Fibroblast of lung (primary cell): Measurements from ENCODE around the gene ZNF808.
"Not testable (repeated sequence)": the region's sequence is repeated elsewhere in the genome, so short reads cannot be mapped to it uniquely, and the experiment has no call there.

Experiments
- EZH2 ChIP-seq: IDR thresholded peaks from 2 replicates; pipeline ENCODE4 v1.5.1; 2012; ENCODE audit warnings: low read length, control low read depth, mild to moderate bottlenecking; ENCODE audit errors: missing control alignments
- TF ChIP-seq, protein P1 (sequence below), 2 donors: IDR thresholded peaks in 1 of 2; conservative IDR thresholded peaks in 1 of 2; 1 replicate in 1 of 2; 2 replicates in 1 of 2; pipeline ENCODE4 v1.5.1; 2011 to 2012; ENCODE audit warnings: low read length in 2 of 2, control low read depth in 1 of 2, inconsistent platforms in 1 of 2, low read depth in 1 of 2, mild to moderate bottlenecking in 1 of 2

- TF ChIP-seq EZH2: not testable (repeated sequence)
- TF ChIP-seq, protein P1, sequence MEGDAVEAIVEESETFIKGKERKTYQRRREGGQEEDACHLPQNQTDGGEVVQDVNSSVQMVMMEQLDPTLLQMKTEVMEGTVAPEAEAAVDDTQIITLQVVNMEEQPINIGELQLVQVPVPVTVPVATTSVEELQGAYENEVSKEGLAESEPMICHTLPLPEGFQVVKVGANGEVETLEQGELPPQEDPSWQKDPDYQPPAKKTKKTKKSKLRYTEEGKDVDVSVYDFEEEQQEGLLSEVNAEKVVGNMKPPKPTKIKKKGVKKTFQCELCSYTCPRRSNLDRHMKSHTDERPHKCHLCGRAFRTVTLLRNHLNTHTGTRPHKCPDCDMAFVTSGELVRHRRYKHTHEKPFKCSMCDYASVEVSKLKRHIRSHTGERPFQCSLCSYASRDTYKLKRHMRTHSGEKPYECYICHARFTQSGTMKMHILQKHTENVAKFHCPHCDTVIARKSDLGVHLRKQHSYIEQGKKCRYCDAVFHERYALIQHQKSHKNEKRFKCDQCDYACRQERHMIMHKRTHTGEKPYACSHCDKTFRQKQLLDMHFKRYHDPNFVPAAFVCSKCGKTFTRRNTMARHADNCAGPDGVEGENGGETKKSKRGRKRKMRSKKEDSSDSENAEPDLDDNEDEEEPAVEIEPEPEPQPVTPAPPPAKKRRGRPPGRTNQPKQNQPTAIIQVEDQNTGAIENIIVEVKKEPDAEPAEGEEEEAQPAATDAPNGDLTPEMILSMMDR (conservative IDR thresholded peaks at IDR 0.05 in 1 of 2, IDR thresholded peaks at IDR 0.05 in 1 of 2; ENCODE audit: low read depth in 1 of 2, low read length in 2 of 2): not testable (repeated sequence)
Observed at GRCh38 chr19:52541176-52541575, 13.7 kb downstream of the ZNF808 start.
